ENCODE results near the gene GLIS1. TPM values are rescaled to one million over a fixed set of nuclear protein-coding genes. Genes with fewer than 3 reads are reported as not detected.

GLIS1 gene
- total and polyA plus RNA-seq, 2 experiments from 2014 or later, result 0.26 to 0.31 TPM

- H3K27ac Mint-ChIP-seq, result no peak overlapping the region
- H4K20me1 ChIP-seq (replicated peaks; ENCODE audit: insufficient read depth), result no peaks in the 10 kb centered on the region
- H3K27me3 ChIP-seq (ENCODE audit: insufficient read depth), result no peaks in the 10 kb centered on the region
- H3K4me2 ChIP-seq, result 0 out of 2 replicates have a peak overlapping the region, but pooled peaks have one; percentile 10
- no peaks in the 10 kb centered on the region for H3K36me3 Mint-ChIP-seq (ENCODE audit: low read depth)
- H3K36me3 ChIP-seq (ENCODE audit: insufficient read depth), result no peaks in the 10 kb centered on the region
- peaks cover 21% of the 10 kb centered on the region for H3K27me3 Mint-ChIP-seq (ENCODE audit: insufficient read depth, low read depth, poor library complexity)
- ATAC-seq, result peak; percentile 64
- H3K27ac ChIP-seq (ENCODE audit: low read depth), result no peak overlapping the region
- no peaks in the 10 kb centered on the region for H3F3A ChIP-seq (replicated peaks; ENCODE audit: low read depth)
- DNase-seq (ENCODE audit: low spot score), result peak; percentile 48
- H2AFZ ChIP-seq, result no peak overlapping the region
- H3K9me2 ChIP-seq (ENCODE audit: insufficient read depth), result no peaks in the 10 kb centered on the region
- H3K4me3 ChIP-seq, result no peak overlapping the region
- no peaks in the 10 kb centered on the region; the same call in 1 of the 2 replicates for H3K4me1 ChIP-seq (ENCODE audit: insufficient read depth)
- peaks cover 23% of the 10 kb centered on the region for H3K4me1 Mint-ChIP-seq
- TF ChIP-seq ETS1 (IDR thresholded peaks at IDR 0.05), result no peak
- TF ChIP-seq CTCF (conservative IDR thresholded peaks at IDR 0.05; ENCODE audit: low read depth in 2 of 2), result peak; percentile 33 to 59
- H3K4me3 Mint-ChIP-seq, result no peak overlapping the region
- H3K79me2 ChIP-seq (replicated peaks; ENCODE audit: insufficient read depth), result no peaks in the 10 kb centered on the region
- H3K9me3 Mint-ChIP-seq, result no peaks in the 10 kb centered on the region
Measured at GRCh38 chr1:53576866-53577760, 161.9 kb downstream of the GLIS1 start.

GRCh38 chr1:53576381-53576801, 162.6 kb downstream of the GLIS1 start:
- Histone ChIP-seq H4K20me1 (replicated peaks; ENCODE audit: insufficient read depth) (no peaks in the 10 kb centered on the region), H3F3A (replicated peaks; ENCODE audit: low read depth) (no peaks in the 10 kb centered on the region), H3K27ac (ENCODE audit: low read depth) (no peak overlapping the region), H3K4me3 (no peak overlapping the region), H3K27me3 (ENCODE audit: insufficient read depth) (no peaks in the 10 kb centered on the region), H3K4me1 (ENCODE audit: insufficient read depth) (no peaks in the 10 kb centered on the region; the same call in 1 of the 2 replicates), H3K4me2 (0 out of 2 replicates have a peak overlapping the region, but pooled peaks have one; percentile 10), H3K9me2 (ENCODE audit: insufficient read depth) (no peaks in the 10 kb centered on the region), H3K36me3 (ENCODE audit: insufficient read depth) (no peaks in the 10 kb centered on the region), H3K79me2 (replicated peaks; ENCODE audit: insufficient read depth) (no peaks in the 10 kb centered on the region), H2AFZ (no peak overlapping the region)
- Mint-ChIP-seq H3K9me3 (no peaks in the 10 kb centered on the region), H3K27ac (no peak overlapping the region), H3K4me1 (peaks cover 22% of the 10 kb centered on the region), H3K4me3 (no peak overlapping the region), H3K36me3 (ENCODE audit: low read depth) (no peaks in the 10 kb centered on the region), H3K27me3 (ENCODE audit: insufficient read depth, low read depth, poor library complexity) (peaks cover 22% of the 10 kb centered on the region)
- DNase-seq (ENCODE audit: low spot score), result no peak
- no peak for ATAC-seq
- TF ChIP-seq REST (IDR thresholded peaks at IDR 0.05; ENCODE audit: unreplicated experiment), result no peak
- TF ChIP-seq STAT1 (IDR thresholded peaks at IDR 0.05; ENCODE audit: unreplicated experiment), result no peak
- no peak for TF ChIP-seq CREB1 (CRISPR knock-in tag; IDR thresholded peaks at IDR 0.05; ENCODE audit: low read depth)
- no peak for TF ChIP-seq EZH2phosphoT487 (IDR thresholded peaks at IDR 0.05; ENCODE audit: unreplicated experiment)
- TF ChIP-seq POLR2AphosphoS5 (IDR thresholded peaks at IDR 0.05; ENCODE audit: low read depth), result no peak
- no peak for TF ChIP-seq CTCF (conservative IDR thresholded peaks at IDR 0.05; ENCODE audit: low read depth in 2 of 2)
- TF ChIP-seq EZH2 (IDR thresholded peaks at IDR 0.05; ENCODE audit: low read depth, unreplicated experiment), result no peak
- TF ChIP-seq NANOG (IDR thresholded peaks at IDR 0.05; ENCODE audit: borderline replicate concordance), result no peak
- no peak for TF ChIP-seq ETS1 (IDR thresholded peaks at IDR 0.05)
- no peak for TF ChIP-seq ZNF114 (CRISPR knock-in tag; IDR thresholded peaks at IDR 0.05)

Measured in GM23338 (cell line).